Panc1 (cell line): Measurements from ENCODE around the gene SCGB1C1.
A peak's percentile ranks its signal among the peaks of the same experiment; 100 is the strongest.

Experiments
- CTCF ChIP-seq: fragments of 450-650 bp; IDR thresholded peaks from 2 replicates; pipeline ENCODE4 v1.5.1; 2017; ENCODE audit warnings: mild to moderate bottlenecking
- POLR2AphosphoS5 ChIP-seq: IDR thresholded peaks from 2 replicates; pipeline ENCODE4 v1.6.1; 2012; ENCODE audit warnings: mild to moderate bottlenecking, low read depth, low read length, moderate library complexity
- REST ChIP-seq, 2 experiments: IDR thresholded peaks; 2 replicates each; pipeline ENCODE4 v1.6.1; 2011 to 2012; ENCODE audit warnings: low read depth in 2 of 2, control low read depth in 1 of 2, low read length in 1 of 2, mild to moderate bottlenecking in 1 of 2, moderate library complexity in 1 of 2; ENCODE audit not compliant: insufficient read depth in 1 of 2
- SIN3A ChIP-seq: IDR thresholded peaks from 2 replicates; pipeline ENCODE4 v1.6.1; 2012; ENCODE audit warnings: low read depth, mild to moderate bottlenecking, low read length, moderate library complexity, borderline replicate concordance; ENCODE audit not compliant: insufficient read depth
- TCF7L2 ChIP-seq: IDR thresholded peaks from 2 replicates; pipeline ENCODE4 v1.6.1; 2011; ENCODE audit warnings: mild to moderate bottlenecking, low read depth, low read length, inconsistent platforms

GRCh38 chr11:201966-202365, 9.1 kb downstream of the SCGB1C1 start:
- no peak for TF ChIP-seq TCF7L2
- TF ChIP-seq POLR2AphosphoS5: 0 out of 2 replicates have a peak, but pooled peaks have one; percentile 19
- TF ChIP-seq CTCF: no peak
- TF ChIP-seq SIN3A: no peak
- no peak for TF ChIP-seq REST (IDR thresholded peaks at IDR 0.05; ENCODE audit: insufficient read depth in 1 of 2, low read depth in 2 of 2, low read length in 1 of 2)
